DMS53 (cell line): ENCODE results near the gene SWI5.
A peak's percentile ranks its signal among the peaks of the same experiment; 100 is the strongest.

Source experiments
- DNase-seq: peaks from one replicate; lab custom pipeline; 2025; lab: John Stamatoyannopoulos, UW

SWI5 gene

DNA sequence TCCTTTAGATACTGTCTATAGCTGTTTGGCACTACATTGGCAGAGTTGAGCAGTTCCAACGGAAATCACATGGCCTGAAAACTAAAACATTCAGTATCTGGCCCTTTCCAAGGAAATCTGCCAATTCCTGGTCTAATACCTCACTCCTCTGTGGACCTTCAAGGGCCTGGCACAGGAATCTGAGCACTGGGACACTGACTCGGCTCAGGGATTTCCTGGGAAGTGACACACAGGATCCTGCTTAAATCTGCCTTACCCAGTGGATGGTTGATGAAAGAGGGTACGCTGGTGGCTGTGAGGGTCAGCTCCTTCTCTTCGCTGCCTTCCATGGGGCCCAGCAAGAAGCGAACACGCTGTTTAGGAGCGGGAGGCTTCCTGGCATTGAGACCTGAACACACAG is 45.3 kb downstream of the SWI5 start:
- no peak for DNase-seq

DNA sequence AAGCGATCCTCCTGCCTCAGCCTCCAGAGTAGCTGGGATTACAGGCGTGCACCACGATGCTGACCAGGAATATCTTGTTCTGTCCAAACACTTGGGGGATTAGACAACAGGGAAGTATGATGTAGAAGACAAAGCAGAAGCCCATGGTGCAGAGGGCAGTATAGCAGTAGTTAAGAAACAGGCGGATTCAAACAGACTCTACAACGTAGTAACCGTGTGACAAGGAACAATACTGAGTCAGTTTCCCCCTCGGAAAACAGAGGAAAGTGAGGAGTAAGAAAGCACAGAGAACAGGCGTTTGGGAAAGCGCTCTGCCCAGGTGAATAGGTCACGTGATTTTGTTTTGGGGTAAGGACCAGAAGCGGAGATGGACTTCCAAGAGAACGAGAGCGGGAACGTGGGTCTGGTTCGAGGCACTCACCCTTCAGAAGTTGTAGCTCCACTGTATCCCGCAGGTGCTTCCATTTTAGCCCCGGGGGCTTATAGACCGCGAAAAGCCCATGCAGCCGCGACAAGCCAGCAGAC is 45.9 kb downstream of the SWI5 start:
- DNase-seq = no peak

DNA sequence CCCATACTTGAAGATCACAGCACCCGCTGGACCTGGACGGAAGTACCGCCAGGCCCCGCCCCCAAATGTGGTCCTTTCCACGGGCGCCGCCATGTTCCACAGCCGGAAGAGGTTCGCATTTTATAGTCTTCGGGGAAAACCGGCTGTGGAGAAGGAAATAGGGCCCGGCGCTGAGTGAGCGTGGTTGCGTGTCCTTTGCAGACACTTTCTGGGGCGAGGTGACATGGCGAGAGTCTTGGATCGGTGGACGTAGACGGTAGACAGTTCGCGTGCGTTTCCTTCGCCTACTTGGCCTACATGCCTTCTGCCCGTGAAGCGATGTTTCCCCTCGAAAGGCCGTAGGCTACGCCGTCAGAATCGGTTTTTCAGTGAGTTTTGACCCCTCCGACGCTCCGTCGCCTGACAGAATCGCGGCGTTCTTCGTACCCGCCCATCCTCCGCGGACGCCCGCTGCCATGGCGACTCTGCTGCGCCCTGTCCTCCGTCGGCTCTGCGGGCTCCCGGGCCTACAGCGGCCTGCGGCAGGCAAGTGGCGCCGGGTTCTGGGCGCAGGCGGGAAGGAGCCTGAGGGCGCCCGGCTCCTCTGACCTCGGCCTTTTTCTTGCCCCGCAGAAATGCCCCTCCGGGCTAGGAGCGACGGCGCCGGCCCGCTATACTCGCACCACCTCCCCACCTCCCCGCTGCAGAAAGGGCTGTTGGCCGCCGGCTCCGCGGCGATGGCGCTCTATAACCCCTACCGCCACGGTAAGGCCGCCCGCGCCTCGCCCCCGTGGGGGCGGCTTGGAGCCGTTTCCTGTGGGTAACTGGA is 46.5 kb downstream of the SWI5 start, which contains the start of the genes COQ4 and TRUB2:
Gene COQ4, plus strand, starts transcription at position 436 of the 808 bp plus-strand sequence. Its CDS starts 20 bp downstream, at position 456.
Gene TRUB2, minus strand, starts transcription at position 44 of the 808 bp plus-strand sequence. Its CDS starts 39 bp downstream, at position 5.
- peak; percentile 98 for DNase-seq

DNA sequence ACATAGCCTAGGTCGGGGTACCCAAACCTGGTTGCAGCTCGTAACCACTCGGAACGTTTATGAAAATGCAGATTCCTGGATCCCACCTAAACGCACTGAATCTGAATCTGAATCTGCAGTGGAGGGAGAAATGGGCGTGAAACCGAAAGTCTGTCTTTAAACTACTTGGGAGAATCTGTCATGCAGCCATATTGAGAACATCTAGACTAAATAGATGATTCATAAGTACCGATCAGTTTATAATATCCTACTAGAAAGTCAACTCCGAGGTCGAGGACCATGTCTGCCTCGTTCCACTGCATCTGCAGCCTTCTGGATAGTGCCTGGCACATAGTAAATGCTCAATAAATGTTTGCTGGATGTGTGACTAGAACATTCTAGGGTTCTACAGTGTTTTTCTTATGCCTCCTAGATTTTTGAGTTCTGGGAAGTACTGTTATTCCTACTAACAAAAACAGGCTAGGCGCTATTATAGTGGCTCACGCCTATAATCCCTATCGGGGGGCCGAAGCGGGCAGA is 47.2 kb downstream of the SWI5 start:
- DNase-seq = no peak

DNA sequence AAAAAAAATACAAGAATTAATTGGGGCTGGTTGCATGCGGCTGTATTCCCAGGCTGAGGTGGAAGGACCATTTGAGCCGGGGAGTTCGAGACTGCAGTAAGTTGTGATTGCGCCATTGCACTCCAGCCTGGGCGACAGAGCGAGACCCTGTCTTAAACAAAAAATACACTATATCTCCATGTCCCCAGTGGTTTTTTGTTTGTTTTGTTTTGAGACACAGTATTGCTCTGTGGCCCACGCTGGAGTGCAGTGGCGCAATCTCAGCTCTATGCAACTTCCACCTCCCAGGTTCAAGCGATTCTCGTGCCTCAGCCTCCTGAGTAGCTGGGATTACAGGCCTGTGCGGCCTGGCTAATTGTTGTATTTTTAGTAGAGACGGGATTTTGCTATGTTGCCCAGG is 47.7 kb downstream of the SWI5 start:
- DNase-seq = no peak

DNA sequence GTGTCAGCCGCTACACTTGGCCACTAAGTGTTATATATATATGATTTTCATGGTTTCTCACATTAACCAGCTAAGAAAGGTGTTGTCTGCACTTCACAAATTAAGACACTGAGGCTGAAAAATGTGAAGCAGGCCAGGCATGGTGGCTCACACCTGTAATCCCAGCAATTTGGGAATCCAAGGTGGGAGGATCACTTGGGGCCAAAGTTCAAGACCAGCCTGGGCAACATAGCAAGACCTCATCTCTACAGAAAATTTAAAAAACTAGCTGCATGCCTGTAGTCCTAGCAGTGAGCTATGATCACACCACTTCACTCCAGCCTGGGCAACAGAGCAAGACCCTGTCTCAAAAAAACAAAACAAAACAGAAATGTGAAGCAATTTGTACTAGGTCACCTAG is 48.3 kb downstream of the SWI5 start:
- DNase-seq = no peak

DNA sequence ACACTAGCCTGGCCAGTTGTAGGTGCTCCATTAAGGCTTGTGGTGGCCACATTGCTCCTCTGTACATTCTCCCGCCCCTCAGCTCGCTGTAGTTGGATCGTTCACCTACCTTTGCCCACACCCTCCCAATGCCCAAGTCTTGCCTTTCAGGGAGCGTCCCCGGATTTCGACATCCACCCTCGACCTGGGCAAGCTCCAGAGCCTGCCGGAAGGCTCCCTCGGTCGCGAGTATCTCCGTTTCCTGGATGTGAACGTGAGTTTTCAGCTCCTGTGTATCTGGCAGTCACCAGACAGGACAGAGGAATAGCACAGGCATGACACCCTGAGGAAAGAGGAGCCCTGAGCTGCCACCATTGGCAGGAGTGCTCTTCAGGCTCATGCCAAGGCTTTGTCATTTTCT is 49.6 kb downstream of the SWI5 start:
- DNase-seq = no peak

DNA sequence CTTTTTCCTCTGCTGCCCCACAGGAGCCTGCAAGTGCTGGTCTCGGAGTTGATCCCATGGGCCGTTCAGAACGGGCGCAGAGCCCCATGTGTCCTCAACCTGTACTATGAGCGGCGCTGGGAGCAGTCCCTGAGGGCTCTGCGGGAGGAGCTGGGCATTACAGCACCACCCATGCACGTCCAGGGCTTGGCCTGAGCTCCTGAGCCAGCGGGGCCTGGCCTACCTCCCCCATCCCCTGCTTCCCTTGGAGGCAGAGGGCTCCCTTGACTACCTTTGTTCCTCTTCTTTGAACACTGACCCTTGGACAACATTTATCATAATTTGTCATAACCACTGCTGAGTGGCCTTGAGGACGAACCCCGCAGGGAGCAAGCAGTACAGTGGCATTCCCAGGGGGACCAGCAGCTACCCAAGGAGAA is 57.4 kb downstream of the SWI5 start:
- DNase-seq = no peak

DNA sequence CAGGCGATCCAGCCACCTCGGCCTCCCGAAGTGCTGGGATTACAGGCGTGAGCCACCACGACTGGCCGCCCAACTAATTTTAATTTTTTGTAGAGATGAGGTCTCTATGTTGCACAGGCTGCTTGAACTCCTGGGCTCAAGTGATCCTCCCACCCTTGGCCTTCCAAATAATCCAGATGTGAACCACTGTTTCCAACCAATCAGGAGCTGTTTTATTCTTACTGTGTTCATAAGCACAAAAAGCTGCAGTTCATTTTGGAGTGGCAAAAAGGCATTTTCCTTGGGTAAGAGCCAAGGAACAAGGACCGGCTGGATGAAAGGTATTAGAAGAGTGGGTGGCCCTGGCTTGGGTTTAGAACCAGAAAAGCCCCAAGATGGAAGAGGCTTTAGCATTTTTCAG is 59.1 kb downstream of the SWI5 start:
- DNase-seq = no peak

DNA sequence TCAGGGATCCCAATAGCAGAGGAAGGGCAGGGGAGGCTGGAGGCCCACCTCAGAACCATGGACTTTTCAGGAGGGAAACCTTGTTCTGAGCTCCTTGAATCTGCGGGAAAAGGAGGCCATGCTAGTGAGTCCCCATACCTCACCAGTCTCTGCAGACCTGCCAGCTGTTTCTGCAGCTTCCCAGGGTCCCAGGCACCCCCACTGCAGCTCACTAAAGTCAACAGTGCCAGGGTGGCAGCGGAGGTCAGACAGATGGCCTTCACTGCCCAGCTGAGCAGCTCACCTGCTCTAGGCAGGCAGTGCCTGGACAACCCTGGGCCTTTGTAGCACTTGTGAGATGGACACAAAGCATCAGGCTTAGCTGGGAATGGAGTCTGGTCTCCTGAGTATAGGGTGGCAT is 59.8 kb downstream of the SWI5 start:
- DNase-seq = no peak

DNA sequence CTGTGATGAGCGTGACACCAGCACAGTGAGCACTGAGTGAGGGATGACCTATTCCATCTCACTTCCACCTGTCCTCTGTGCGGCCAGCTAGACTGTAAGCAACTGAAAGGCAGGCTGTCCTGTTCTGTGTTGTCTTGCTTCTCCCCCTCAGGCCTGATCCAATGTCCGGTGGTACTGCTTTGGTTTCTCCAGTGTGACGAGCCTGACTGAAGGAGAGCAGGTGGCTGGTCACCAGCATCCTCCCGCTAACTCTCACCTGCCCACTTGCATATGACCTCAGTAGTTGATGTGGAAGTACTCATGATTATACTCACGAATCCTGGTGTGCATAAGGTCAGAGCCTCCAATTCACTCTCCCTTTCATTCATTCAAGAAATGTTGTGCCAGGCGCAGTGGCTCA is 61.9 kb downstream of the SWI5 start:
- DNase-seq = peak; percentile 34
